SK-N-SH (cell line): ENCODE data around the gene STK4. TPM values are rescaled to one million over a fixed set of nuclear protein-coding genes. Genes with fewer than 3 reads are reported as not detected.

ENCODE experiments used
- CTCF ChIA-PET: fragments of 300-600, 350-600 bp; formaldehyde crosslinking; extraction: SDS; loops from one replicate; lab custom pipeline; 2021; lab: Yijun Ruan, JAX
- POLR2A ChIA-PET: fragments of 350-600 bp; sonication (Branson Sonifier 250); formaldehyde crosslinking; extraction: SDS; loops from one replicate; lab custom pipeline; 2020; ENCODE audit warnings: antibody characterized with exemption, inconsistent platforms; lab: Yijun Ruan, JAX
- DNase-seq: peaks from one replicate; pipeline ENCODE4 v3.0.0; 2012
- H2AFZ ChIP-seq: fragments of 200-600 bp; sonication (generic); 2 replicates; pipeline ENCODE4 v1.8.1; 2016; ENCODE audit warnings: antibody characterized with exemption, mild to moderate bottlenecking, low read depth
- H3F3A ChIP-seq: fragments of 200-600 bp; sonication (generic); replicated peaks from 2 replicates; pipeline ENCODE3; 2016; ENCODE audit warnings: antibody characterized with exemption, mild to moderate bottlenecking; ENCODE audit not compliant: insufficient read depth
- H3K27ac ChIP-seq, 2 experiments: fragments of 200-500 bp in 1 of 2; fragments of 200-600 bp in 1 of 2; sonication (Bioruptor generic) in 1 of 2; sonication (generic), shearing (Covaris generic) in 1 of 2; 2 replicates each; pipeline versions ENCODE4 v1.5.1 to v1.6.1; 2014 to 2016; ENCODE audit warnings: low read depth in 2 of 2, inconsistent platforms in 1 of 2, low read length in 1 of 2, mild to moderate bottlenecking in 1 of 2, mixed read lengths in 1 of 2
- H3K27me3 ChIP-seq: fragments of 200-600 bp; sonication (generic), shearing (Covaris generic); 2 replicates; pipeline ENCODE4 v1.6.1; 2016; ENCODE audit warnings: mixed run types; ENCODE audit not compliant: insufficient read depth
- H3K36me3 ChIP-seq, 2 experiments: fragments of 200-500 bp in 1 of 2; fragments of 200-600 bp in 1 of 2; sonication (Bioruptor generic) in 1 of 2; sonication (generic) in 1 of 2; replicated peaks in 1 of 2; 2 replicates each; pipeline versions ENCODE3 to v1.5.1; 2014 to 2016; ENCODE audit warnings: low read length in 1 of 2, mild to moderate bottlenecking in 1 of 2; ENCODE audit not compliant: insufficient read depth in 2 of 2, control insufficient read depth in 1 of 2
- H3K4me1 ChIP-seq, 2 experiments: fragments of 200-500 bp in 1 of 2; fragments of 200-600 bp in 1 of 2; sonication (Bioruptor generic) in 1 of 2; sonication (generic), shearing (Covaris generic) in 1 of 2; 2 replicates each; pipeline versions ENCODE4 v1.5.1 to v1.6.1; 2014 to 2016; ENCODE audit warnings: low read depth in 1 of 2, low read length in 1 of 2, mixed run types in 1 of 2; ENCODE audit not compliant: insufficient read depth in 2 of 2, control insufficient read depth in 1 of 2
- H3K4me2 ChIP-seq: fragments of 200-600 bp; sonication (generic), shearing (Covaris generic); 2 replicates; pipeline ENCODE4 v1.6.1; 2017; ENCODE audit warnings: mixed run types
- H3K4me3 ChIP-seq, 2 experiments: fragments of 200-500 bp in 1 of 2; fragments of 200-600 bp in 1 of 2; sonication (Bioruptor generic) in 1 of 2; sonication (generic), shearing (Covaris generic) in 1 of 2; 2 replicates each; pipeline versions ENCODE4 v1.5.1 to v1.8.1; 2014 to 2016; ENCODE audit warnings: low read depth in 2 of 2, inconsistent platforms in 1 of 2, low read length in 1 of 2, mild to moderate bottlenecking in 1 of 2, mixed read lengths in 1 of 2, moderate library complexity in 1 of 2
- H3K79me2 ChIP-seq: fragments of 200-600 bp; sonication (generic); 2 replicates; pipeline ENCODE4 v1.8.1; 2017; ENCODE audit warnings: mild to moderate bottlenecking; ENCODE audit not compliant: insufficient read depth
- H3K9ac ChIP-seq: fragments of 200-600 bp; sonication (generic); 2 replicates; pipeline ENCODE4 v1.6.1; 2017; ENCODE audit warnings: mixed run types
- H3K9me2 ChIP-seq: fragments of 200-600 bp; sonication (generic); 2 replicates; pipeline ENCODE4 v1.6.1; 2017; ENCODE audit warnings: mixed run types
- H3K9me3 ChIP-seq: fragments of 200-600 bp; sonication (generic); 2 replicates; pipeline ENCODE4 v1.6.1; 2017; ENCODE audit warnings: mixed run types, mild to moderate bottlenecking, moderate library complexity
- H4K20me1 ChIP-seq: fragments of 200-600 bp; sonication (generic); 2 replicates; pipeline ENCODE4 v1.6.1; 2017; ENCODE audit warnings: mild to moderate bottlenecking, mixed run types; ENCODE audit not compliant: insufficient read depth
- CHD2 ChIP-seq: fragments of 150-350 bp; IDR thresholded peaks from 2 replicates; pipeline ENCODE4 v1.6.1; 2018; ENCODE audit warnings: low read length; ENCODE audit not compliant: partially characterized antibody
- ELF1 ChIP-seq: IDR thresholded peaks from 2 replicates; pipeline ENCODE4 v1.4.0; 2012
- EP300 ChIP-seq, 2 experiments: IDR thresholded peaks; 2 replicates each; pipeline versions ENCODE4 v1.4.0 to v1.6.1; 2012; ENCODE audit warnings: borderline replicate concordance in 1 of 2, low read depth in 1 of 2, low read length in 1 of 2
- FOSL2 ChIP-seq: IDR thresholded peaks from 2 replicates; pipeline ENCODE4 v1.4.0; 2012; ENCODE audit warnings: low read depth, mild to moderate bottlenecking, moderate library complexity, borderline replicate concordance
- FOXM1 ChIP-seq: IDR thresholded peaks from 2 replicates; pipeline ENCODE4 v1.4.0; 2012; ENCODE audit warnings: low read depth, mild to moderate bottlenecking
- GABPA ChIP-seq: IDR thresholded peaks from 2 replicates; pipeline ENCODE4 v1.4.0; 2012; ENCODE audit warnings: low read depth, mild to moderate bottlenecking
- GATA2 ChIP-seq: sonication (generic); formaldehyde crosslinking; IDR thresholded peaks from 2 replicates; pipeline ENCODE4 v1.5.0; 2020; ENCODE audit warnings: mild to moderate bottlenecking, missing genetic modification reagents
- MAX ChIP-seq: IDR thresholded peaks from 2 replicates; pipeline ENCODE4 v1.4.0; 2012; ENCODE audit warnings: low read depth
- MEF2A ChIP-seq: IDR thresholded peaks from 2 replicates; pipeline ENCODE4 v1.4.0; 2012; ENCODE audit warnings: low read depth, borderline replicate concordance
- MXI1 ChIP-seq: IDR thresholded peaks from 2 replicates; pipeline ENCODE4 v1.6.1; 2012; ENCODE audit warnings: mild to moderate bottlenecking, low read depth, low read length, improper control_type of control experiment
- RFX5 ChIP-seq: IDR thresholded peaks from 2 replicates; pipeline ENCODE4 v1.6.1; 2012; ENCODE audit warnings: mild to moderate bottlenecking, improper control_type of control experiment, low read length
- TAF1 ChIP-seq: IDR thresholded peaks from 2 replicates; pipeline ENCODE4 v1.6.1; 2012; ENCODE audit warnings: low read depth, mild to moderate bottlenecking, low read length, moderate library complexity, borderline replicate concordance
- TEAD4 ChIP-seq: IDR thresholded peaks from 2 replicates; pipeline ENCODE4 v1.4.0; 2012; ENCODE audit warnings: mild to moderate bottlenecking, borderline replicate concordance; ENCODE audit not compliant: insufficient read depth
- YY1 ChIP-seq: IDR thresholded peaks from 2 replicates; pipeline ENCODE4 v1.4.0; 2012; ENCODE audit warnings: low read depth, mild to moderate bottlenecking
- ZBTB33 ChIP-seq: IDR thresholded peaks from 2 replicates; pipeline ENCODE4 v1.4.0; 2012; ENCODE audit warnings: low read depth, borderline replicate concordance
- WGBS: methylation state at CpG from one replicate; pipeline ENCODE4 v1.1.6; 2017; ENCODE audit warnings: low lambda C conversion rate; 5-methylcytosine and 5-hydroxymethylcytosine counted together
- polyA plus RNA-seq, 3 experiments: library from polyadenylated mRNA; depleted of rRNA; stranded (reverse); fragments of >200 nt; gene quantifications; 2 replicates each; pipeline ENCODE4 v1.2.3, GENCODE V29; 2012
- TF ChIP-seq, protein P1 (sequence below): fragments of 150-350 bp; IDR thresholded peaks from 2 replicates; pipeline ENCODE4 v1.6.1; 2017; ENCODE audit warnings: antibody characterized with exemption, low read length, low read depth, borderline replicate concordance
- TF ChIP-seq, protein P2 (sequence below): IDR thresholded peaks from 2 replicates; pipeline ENCODE4 v1.6.1; 2012; ENCODE audit warnings: mild to moderate bottlenecking, low read depth, low read length, moderate library complexity

The STK4 gene
- polyA plus RNA-seq, 1 of the 3 experiments (the other 2 are of a cell fraction): 11.4 TPM

GRCh38 chr20:44979090-44979621 is 12.8 kb downstream of the STK4 start (continued):
- TF ChIP-seq YY1 (no peak), RFX5 (no peak), TAF1 (no peak), MXI1 (no peak)

GRCh38 chr20:44981736-44982406 is 15.6 kb downstream of the STK4 start:
- no peaks in the 10 kb centered on the region for H3K4me1 ChIP-seq
- CTCF ChIA-PET: interaction anchor here (0.7 kb wide), 1 partner anchor 16 kb away, joined by 3 read pairs; no protein-coding TSS in a partner anchor

More at GRCh38 chr20:44981736-44982406, 15.6 kb downstream of the STK4 start:
- Histone ChIP-seq H4K20me1 (no peaks in the 10 kb centered on the region), H3K27me3 (no peaks in the 10 kb centered on the region), H2AFZ (no peak overlapping the region), H3K9ac (no peak overlapping the region), H3K9me2 (no peaks in the 10 kb centered on the region), H3K4me3 (no peak overlapping the region), H3K4me2 (no peak overlapping the region), H3F3A (peaks cover 3% of the 10 kb centered on the region), H3K27ac (no peak overlapping the region), H3K36me3 (peaks cover 47 to 50% of the 10 kb centered on the region in 2 experiments), H3K9me3 (no peaks in the 10 kb centered on the region), H3K79me2 (no peaks in the 10 kb centered on the region)
- TF ChIP-seq GABPA (no peak), EP300 (IDR thresholded peaks at IDR 0.05; ENCODE audit: borderline replicate concordance in 1 of 2, low read depth in 1 of 2, low read length in 1 of 2) (no peak), TEAD4 (no peak), FOSL2 (no peak), MAX (no peak), ELF1 (no peak), ZBTB33 (no peak), FOXM1 (no peak), MXI1 (no peak), CHD2 (no peak), MEF2A (no peak), GATA2 (CRISPR knock-in tag) (no peak)
- TF ChIP-seq, protein P1, sequence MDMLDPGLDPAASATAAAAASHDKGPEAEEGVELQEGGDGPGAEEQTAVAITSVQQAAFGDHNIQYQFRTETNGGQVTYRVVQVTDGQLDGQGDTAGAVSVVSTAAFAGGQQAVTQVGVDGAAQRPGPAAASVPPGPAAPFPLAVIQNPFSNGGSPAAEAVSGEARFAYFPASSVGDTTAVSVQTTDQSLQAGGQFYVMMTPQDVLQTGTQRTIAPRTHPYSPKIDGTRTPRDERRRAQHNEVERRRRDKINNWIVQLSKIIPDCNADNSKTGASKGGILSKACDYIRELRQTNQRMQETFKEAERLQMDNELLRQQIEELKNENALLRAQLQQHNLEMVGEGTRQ: no peak
- TF ChIP-seq, protein P2, sequence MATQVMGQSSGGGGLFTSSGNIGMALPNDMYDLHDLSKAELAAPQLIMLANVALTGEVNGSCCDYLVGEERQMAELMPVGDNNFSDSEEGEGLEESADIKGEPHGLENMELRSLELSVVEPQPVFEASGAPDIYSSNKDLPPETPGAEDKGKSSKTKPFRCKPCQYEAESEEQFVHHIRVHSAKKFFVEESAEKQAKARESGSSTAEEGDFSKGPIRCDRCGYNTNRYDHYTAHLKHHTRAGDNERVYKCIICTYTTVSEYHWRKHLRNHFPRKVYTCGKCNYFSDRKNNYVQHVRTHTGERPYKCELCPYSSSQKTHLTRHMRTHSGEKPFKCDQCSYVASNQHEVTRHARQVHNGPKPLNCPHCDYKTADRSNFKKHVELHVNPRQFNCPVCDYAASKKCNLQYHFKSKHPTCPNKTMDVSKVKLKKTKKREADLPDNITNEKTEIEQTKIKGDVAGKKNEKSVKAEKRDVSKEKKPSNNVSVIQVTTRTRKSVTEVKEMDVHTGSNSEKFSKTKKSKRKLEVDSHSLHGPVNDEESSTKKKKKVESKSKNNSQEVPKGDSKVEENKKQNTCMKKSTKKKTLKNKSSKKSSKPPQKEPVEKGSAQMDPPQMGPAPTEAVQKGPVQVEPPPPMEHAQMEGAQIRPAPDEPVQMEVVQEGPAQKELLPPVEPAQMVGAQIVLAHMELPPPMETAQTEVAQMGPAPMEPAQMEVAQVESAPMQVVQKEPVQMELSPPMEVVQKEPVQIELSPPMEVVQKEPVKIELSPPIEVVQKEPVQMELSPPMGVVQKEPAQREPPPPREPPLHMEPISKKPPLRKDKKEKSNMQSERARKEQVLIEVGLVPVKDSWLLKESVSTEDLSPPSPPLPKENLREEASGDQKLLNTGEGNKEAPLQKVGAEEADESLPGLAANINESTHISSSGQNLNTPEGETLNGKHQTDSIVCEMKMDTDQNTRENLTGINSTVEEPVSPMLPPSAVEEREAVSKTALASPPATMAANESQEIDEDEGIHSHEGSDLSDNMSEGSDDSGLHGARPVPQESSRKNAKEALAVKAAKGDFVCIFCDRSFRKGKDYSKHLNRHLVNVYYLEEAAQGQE: no peak
- POLR2A ChIA-PET: no interaction called here
- 92% methylated on average over 8 of the region's 8 CpGs for WGBS
- no peak for DNase-seq
